Thyroid gland (tissue), 4 donors: ENCODE measurements around the gene GZMA. TPM values are rescaled to one million over a fixed set of nuclear protein-coding genes. Genes with fewer than 3 reads are reported as not detected.

Experiments used
- DNase-seq, 2 donors: peaks; one replicate each; pipeline ENCODE4 v3.0.0-alpha.2; 2019
- H3K27ac ChIP-seq, 3 donors: fragments of 200-600 bp; sonication (generic); 1 replicate in 2 of 3; 2 replicates in 1 of 3; pipeline ENCODE4 v1.5.1; 2016 to 2019; ENCODE audit warnings: mild to moderate bottlenecking in 1 of 3, moderate library complexity in 1 of 3
- H3K27me3 ChIP-seq: fragments of 200-600 bp; sonication (generic); one replicate; pipeline ENCODE4 v1.5.1; 2019
- H3K36me3 ChIP-seq, 2 donors: fragments of 200-600 bp; sonication (generic); one replicate each; pipeline ENCODE4 v1.5.1; 2016 to 2019
- H3K4me1 ChIP-seq, 2 donors: fragments of 200-600 bp; sonication (generic); one replicate each; pipeline ENCODE4 v1.5.1; 2017 to 2019
- H3K4me3 ChIP-seq, 3 donors: fragments of 200-600 bp; sonication (generic); replicated peaks in 1 of 3; 1 replicate in 2 of 3; 2 replicates in 1 of 3; pipeline ENCODE4 v1.5.1; 2016; ENCODE audit warnings: mild to moderate bottlenecking in 1 of 3
- H3K9me3 ChIP-seq: fragments of 200-600 bp; sonication (generic); one replicate; pipeline ENCODE4 v1.5.1; 2017
- POLR2A ChIP-seq, 2 donors: fragments of 450-650 bp; IDR thresholded peaks; one replicate each; pipeline ENCODE4 v1.6.1; 2017; ENCODE audit warnings: antibody characterized with exemption in 2 of 2, mild to moderate bottlenecking in 2 of 2, moderate library complexity in 1 of 2
- WGBS, 2 donors: methylation state at CpG; one replicate each; pipeline ENCODE4 v1.1.5; 2017; 5-methylcytosine and 5-hydroxymethylcytosine counted together
- intact Hi-C: fragments of 100-400 bp; cut with DNase I; formaldehyde crosslinking; loops from one replicate; pipeline ENCODE4 v1.15.1; 2023
- total RNA-seq, 4 donors: library from RNA; depleted of rRNA; stranded (reverse); fragments of >200 nt; gene quantifications; one replicate each; pipeline ENCODE4 v1.2.3, GENCODE V29; 2016
- TF ChIP-seq, protein P1 (sequence below), 6 experiments: fragments of 200-600 bp in 3 of 6; fragments of 450-650 bp in 3 of 6; sonication (generic) in 3 of 6; IDR thresholded peaks; one replicate each; pipeline ENCODE4 v1.5.1; 2016 to 2019; ENCODE audit warnings: antibody characterized with exemption in 6 of 6, mild to moderate bottlenecking in 2 of 6, inconsistent platforms in 1 of 6, moderate library complexity in 1 of 6

The GZMA gene
- total RNA-seq, 4 donors from 2014 or later: 1.9 TPM; not detected in 3

DNA sequence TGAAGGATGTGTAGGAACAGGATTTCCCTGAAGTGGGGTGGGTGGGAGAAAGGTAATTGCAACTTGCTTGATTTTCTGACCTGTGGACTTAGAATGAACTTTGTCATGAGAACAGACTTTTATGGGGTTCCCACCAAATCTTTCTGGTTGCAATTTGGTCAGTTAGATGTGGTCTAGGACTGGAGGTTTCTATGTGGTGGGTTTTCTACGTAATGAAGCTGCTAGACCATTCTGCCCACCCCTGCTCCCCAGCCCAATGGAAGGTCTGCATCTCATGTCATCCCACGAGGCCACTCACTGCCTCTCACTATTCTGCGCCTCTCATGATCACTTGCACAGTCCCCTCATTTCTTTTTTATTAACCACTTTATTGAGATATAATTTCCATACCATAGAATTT lies 37.9 kb upstream of the GZMA start:
- H3K9me3 ChIP-seq: no peaks in the 10 kb centered on the region
- H3K27me3 ChIP-seq: no peaks in the 10 kb centered on the region
- DNase-seq: no peak
- H3K36me3 ChIP-seq: no peaks in the 10 kb centered on the region
- WGBS, 2 donors: 91 to 94% methylated on average over 3 of the region's 3 CpGs
- no peak overlapping the region for H3K4me3 ChIP-seq
- intact Hi-C loops: no loop called here
- H3K4me1 ChIP-seq: no peaks in the 10 kb centered on the region
- no peak for TF ChIP-seq POLR2A (IDR thresholded peaks at IDR 0.05)
- TF ChIP-seq, protein P1, sequence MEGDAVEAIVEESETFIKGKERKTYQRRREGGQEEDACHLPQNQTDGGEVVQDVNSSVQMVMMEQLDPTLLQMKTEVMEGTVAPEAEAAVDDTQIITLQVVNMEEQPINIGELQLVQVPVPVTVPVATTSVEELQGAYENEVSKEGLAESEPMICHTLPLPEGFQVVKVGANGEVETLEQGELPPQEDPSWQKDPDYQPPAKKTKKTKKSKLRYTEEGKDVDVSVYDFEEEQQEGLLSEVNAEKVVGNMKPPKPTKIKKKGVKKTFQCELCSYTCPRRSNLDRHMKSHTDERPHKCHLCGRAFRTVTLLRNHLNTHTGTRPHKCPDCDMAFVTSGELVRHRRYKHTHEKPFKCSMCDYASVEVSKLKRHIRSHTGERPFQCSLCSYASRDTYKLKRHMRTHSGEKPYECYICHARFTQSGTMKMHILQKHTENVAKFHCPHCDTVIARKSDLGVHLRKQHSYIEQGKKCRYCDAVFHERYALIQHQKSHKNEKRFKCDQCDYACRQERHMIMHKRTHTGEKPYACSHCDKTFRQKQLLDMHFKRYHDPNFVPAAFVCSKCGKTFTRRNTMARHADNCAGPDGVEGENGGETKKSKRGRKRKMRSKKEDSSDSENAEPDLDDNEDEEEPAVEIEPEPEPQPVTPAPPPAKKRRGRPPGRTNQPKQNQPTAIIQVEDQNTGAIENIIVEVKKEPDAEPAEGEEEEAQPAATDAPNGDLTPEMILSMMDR (IDR thresholded peaks at IDR 0.05): no peak
- no peak overlapping the region for H3K27ac ChIP-seq

DNA sequence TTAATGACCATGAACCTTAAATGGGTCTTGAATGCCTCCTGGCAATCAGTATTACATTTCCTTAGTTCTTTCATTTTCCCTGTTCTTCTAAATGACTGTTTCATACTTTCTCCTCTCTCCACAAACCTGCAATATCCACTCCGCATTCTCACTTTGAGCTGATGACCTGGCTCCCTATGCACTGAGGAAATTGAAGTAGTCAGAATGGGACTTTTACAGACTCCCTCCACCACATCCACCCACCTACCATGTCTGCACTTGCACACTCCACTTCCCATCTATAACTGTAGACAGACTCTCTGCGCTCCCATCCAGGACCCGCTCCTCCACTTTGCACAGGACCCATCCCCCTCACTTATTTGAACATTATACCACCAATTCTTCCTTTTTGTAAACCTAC lies 36.2 kb upstream of the GZMA start:
- DNase-seq: no peak
- Histone ChIP-seq H3K27me3 (no peaks in the 10 kb centered on the region), H3K36me3 (no peaks in the 10 kb centered on the region), H3K9me3 (no peaks in the 10 kb centered on the region), H3K27ac (no peak overlapping the region), H3K4me1 (no peaks in the 10 kb centered on the region), H3K4me3 (no peak overlapping the region)
- 97 to 98% methylated on average over 3 of the region's 3 CpGs for WGBS, 2 donors
- intact Hi-C loops: no loop called here
- TF ChIP-seq, protein P1 (IDR thresholded peaks at IDR 0.05): no peak
- TF ChIP-seq POLR2A (IDR thresholded peaks at IDR 0.05): no peak

DNA sequence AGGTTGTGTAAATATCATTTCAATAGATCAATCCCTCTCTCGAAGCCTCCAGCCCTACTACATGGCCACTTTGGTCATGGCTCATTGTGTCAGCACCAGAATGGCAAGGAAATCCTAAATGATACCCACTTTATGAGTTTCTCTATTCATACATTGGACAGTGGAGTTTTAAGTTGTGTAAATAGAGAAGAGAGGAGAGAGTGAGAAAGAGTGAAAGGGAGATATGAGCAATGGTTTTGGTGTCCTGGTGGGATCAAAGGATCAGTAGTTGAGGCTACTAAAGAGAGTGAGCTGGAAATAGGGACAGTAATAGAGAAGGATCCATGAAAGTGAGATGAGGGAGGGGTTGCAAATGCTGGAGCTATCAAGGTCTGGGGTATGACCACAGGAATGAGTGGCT lies 31.5 kb upstream of the GZMA start:
- intact Hi-C loops: no loop called here
- TF ChIP-seq POLR2A (IDR thresholded peaks at IDR 0.05): no peak
- TF ChIP-seq, protein P1 (IDR thresholded peaks at IDR 0.05): no peak

DNA sequence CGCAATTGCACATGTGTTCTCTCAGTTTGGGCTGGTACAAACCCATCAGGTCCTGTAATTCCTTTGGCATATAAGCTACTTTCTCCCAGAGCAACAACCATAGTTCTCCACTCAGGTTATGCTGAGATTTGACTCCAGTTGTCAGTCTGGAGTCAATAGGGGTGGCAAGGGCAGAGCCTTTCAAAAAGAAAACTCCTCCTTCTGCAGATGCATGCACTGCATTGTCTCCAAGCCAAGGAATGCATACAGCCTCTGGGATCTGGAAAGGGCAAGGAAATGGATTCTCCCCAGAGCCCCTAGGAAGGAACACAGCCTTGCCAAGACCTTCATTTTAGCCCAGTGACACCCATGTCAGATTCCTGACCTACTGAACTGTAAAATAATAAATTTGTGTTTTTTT lies 31.0 kb upstream of the GZMA start:
- Histone ChIP-seq H3K4me1 (no peaks in the 10 kb centered on the region), H3K27ac (no peak overlapping the region), H3K36me3 (no peaks in the 10 kb centered on the region), H3K9me3 (no peaks in the 10 kb centered on the region), H3K4me3 (no peak overlapping the region), H3K27me3 (no peaks in the 10 kb centered on the region)
- intact Hi-C loops: no loop called here
- DNase-seq: no peak
- 87 to 88% methylated on average over 1 of the region's 1 CpG for WGBS, 2 donors
- TF ChIP-seq, protein P1 (IDR thresholded peaks at IDR 0.05): no peak
- TF ChIP-seq POLR2A (IDR thresholded peaks at IDR 0.05): no peak

More for the DNA sequence above, 31.5 kb upstream of the GZMA start:
- no peak for DNase-seq
- Histone ChIP-seq H3K4me1 (no peaks in the 10 kb centered on the region), H3K4me3 (no peak overlapping the region), H3K27ac (no peak overlapping the region), H3K9me3 (no peaks in the 10 kb centered on the region), H3K27me3 (no peaks in the 10 kb centered on the region), H3K36me3 (no peaks in the 10 kb centered on the region)
- WGBS, 2 donors: 88 to 94% methylated on average over 1 of the region's 1 CpG

DNA sequence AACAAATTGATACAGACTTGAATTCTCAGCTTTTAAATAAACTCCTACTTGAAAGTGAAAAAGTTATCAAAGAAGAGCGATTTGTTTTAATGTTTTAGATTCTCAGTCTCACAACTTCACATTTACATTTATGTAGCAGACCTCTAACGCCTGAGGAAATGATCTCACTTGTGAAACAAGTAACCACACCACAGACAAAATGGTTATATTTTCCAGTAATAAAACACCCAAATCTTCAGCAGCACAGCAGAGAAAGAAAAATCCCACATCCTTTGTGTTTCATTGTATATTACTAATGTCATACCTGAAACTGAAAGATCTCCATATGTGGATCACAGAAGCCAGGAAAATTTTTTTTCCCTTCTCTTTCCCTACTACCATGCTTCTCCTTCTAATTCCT lies 29.8 kb upstream of the GZMA start:
- TF ChIP-seq, protein P1 (IDR thresholded peaks at IDR 0.05): no peak
- TF ChIP-seq POLR2A (IDR thresholded peaks at IDR 0.05): no peak
- Histone ChIP-seq H3K4me1 (no peaks in the 10 kb centered on the region), H3K9me3 (no peaks in the 10 kb centered on the region), H3K27me3 (no peaks in the 10 kb centered on the region), H3K36me3 (no peaks in the 10 kb centered on the region), H3K27ac (no peak overlapping the region), H3K4me3 (no peak overlapping the region)
- intact Hi-C loops: no loop called here
- DNase-seq: no peak
- 76% methylated on average over 2 of the region's 2 CpGs for WGBS, 2 donors
